GM23338 (cell line): ENCODE data around the gene VAPA. TPM values are rescaled to one million over a fixed set of nuclear protein-coding genes. Genes with fewer than 3 reads are reported as not detected.

Experiments used
- ATAC-seq: fragments of 200-7000 bp; cut with Tn5 transposase; 3 replicates; pipeline ENCODE4 v1.9.1; 2020
- DNase-seq: peaks from one replicate; pipeline ENCODE4 v3.0.0-alpha.2; 2015; ENCODE audit warnings: low spot score
- H2AFZ ChIP-seq: fragments of 200-600 bp; sonication (generic); 2 replicates; pipeline ENCODE4 v1.8.0; 2016; ENCODE audit warnings: antibody characterized with exemption, mild to moderate bottlenecking, moderate library complexity
- H3F3A ChIP-seq: fragments of 200-600 bp; sonication (generic); replicated peaks from 2 replicates; pipeline ENCODE4 v1.8.0; 2017; ENCODE audit warnings: antibody characterized with exemption, mixed run types, low read depth
- H3K27ac ChIP-seq: fragments of 200-600 bp; sonication (generic); 2 replicates; pipeline ENCODE4 v1.6.1; 2016; ENCODE audit warnings: low read depth
- H3K27me3 ChIP-seq: fragments of 200-600 bp; sonication (generic); 2 replicates; pipeline ENCODE4 v1.8.0; 2016; ENCODE audit warnings: mild to moderate bottlenecking, mixed run types, moderate library complexity; ENCODE audit not compliant: insufficient read depth
- H3K36me3 ChIP-seq: fragments of 200-600 bp; sonication (generic); 2 replicates; pipeline ENCODE4 v1.8.0; 2016; ENCODE audit warnings: mild to moderate bottlenecking; ENCODE audit not compliant: insufficient read depth
- H3K4me1 ChIP-seq: fragments of 200-600 bp; sonication (generic); 2 replicates; pipeline ENCODE4 v1.8.0; 2016; ENCODE audit warnings: mild to moderate bottlenecking, moderate library complexity; ENCODE audit not compliant: insufficient read depth
- H3K4me2 ChIP-seq: fragments of 200-600 bp; sonication (generic); 2 replicates; pipeline ENCODE4 v1.7.1; 2017; ENCODE audit warnings: mixed run types
- H3K4me3 ChIP-seq: fragments of 200-600 bp; sonication (generic); 2 replicates; pipeline ENCODE4 v1.6.1; 2016; ENCODE audit warnings: mixed run types
- H3K79me2 ChIP-seq: fragments of 200-600 bp; sonication (generic); replicated peaks from 2 replicates; pipeline ENCODE4 v1.8.0; 2017; ENCODE audit warnings: mild to moderate bottlenecking; ENCODE audit not compliant: insufficient read depth
- H3K9me2 ChIP-seq: fragments of 200-600 bp; sonication (generic); 2 replicates; pipeline ENCODE4 v1.8.0; 2017; ENCODE audit not compliant: insufficient read depth
- H4K20me1 ChIP-seq: fragments of 200-600 bp; sonication (generic); replicated peaks from 2 replicates; pipeline ENCODE4 v1.8.0; 2017; ENCODE audit warnings: mild to moderate bottlenecking; ENCODE audit not compliant: insufficient read depth
- H3K27ac Mint-ChIP-seq: 2 replicates; pipeline ENCODE4 v1.8.0; 2020; ENCODE audit warnings: inconsistent platforms, mild to moderate bottlenecking, moderate library complexity, mixed read lengths
- H3K27me3 Mint-ChIP-seq: 3 replicates; pipeline ENCODE4 v1.8.0; 2022; ENCODE audit warnings: low read depth, mild to moderate bottlenecking, moderate library complexity, mixed read lengths, inconsistent platforms; ENCODE audit not compliant: insufficient read depth, poor library complexity
- H3K36me3 Mint-ChIP-seq: 3 replicates; pipeline ENCODE4 v1.8.0; 2021; ENCODE audit warnings: low read depth, mild to moderate bottlenecking, inconsistent platforms, moderate library complexity, mixed read lengths
- H3K4me1 Mint-ChIP-seq: 3 replicates; pipeline ENCODE4 v1.8.0; 2020; ENCODE audit warnings: mild to moderate bottlenecking, inconsistent platforms, mixed read lengths
- H3K4me3 Mint-ChIP-seq: 3 replicates; pipeline ENCODE4 v1.8.0; 2021; ENCODE audit warnings: moderate library complexity, mild to moderate bottlenecking, inconsistent platforms, mixed read lengths
- H3K9me3 Mint-ChIP-seq: 3 replicates; pipeline ENCODE4 v1.8.0; 2020; ENCODE audit warnings: moderate library complexity, mild to moderate bottlenecking, inconsistent platforms, mixed read lengths
- CREB1 ChIP-seq: fragments of 250-450 bp; sonication (Bioruptor Pico); IDR thresholded peaks from 2 replicates; pipeline ENCODE4 v1.5.0; 2020; ENCODE audit warnings: low read depth, mild to moderate bottlenecking, moderate library complexity
- EZH2 ChIP-seq: fragments of 200-600 bp; sonication (generic); IDR thresholded peaks from one replicate; pipeline ENCODE4 v1.8.0; 2017; ENCODE audit warnings: antibody characterized with exemption, mild to moderate bottlenecking, low read depth; ENCODE audit not compliant: unreplicated experiment
- JUNB ChIP-seq: IDR thresholded peaks from one replicate; pipeline ENCODE4 v1.6.1; 2016; ENCODE audit warnings: antibody characterized with exemption; ENCODE audit not compliant: unreplicated experiment
- NANOG ChIP-seq: IDR thresholded peaks from 2 replicates; pipeline ENCODE4 v1.6.1; 2016; ENCODE audit warnings: antibody characterized with exemption, borderline replicate concordance
- STAT1 ChIP-seq: IDR thresholded peaks from one replicate; pipeline ENCODE4 v1.6.1; 2016; ENCODE audit warnings: antibody characterized with exemption; ENCODE audit not compliant: unreplicated experiment
- ZNF114 ChIP-seq: fragments of 250-450 bp; sonication (Bioruptor Pico); IDR thresholded peaks from 2 replicates; pipeline ENCODE4 v1.5.0; 2020; ENCODE audit warnings: mild to moderate bottlenecking, moderate library complexity
- ZNF331 ChIP-seq: fragments of 250-450 bp; sonication (Bioruptor Pico); IDR thresholded peaks from 2 replicates; pipeline ENCODE4 v1.5.0; 2020; ENCODE audit warnings: low read depth, mild to moderate bottlenecking, moderate library complexity
- polyA plus RNA-seq: library from polyadenylated mRNA; unstranded; fragments of >200 nt; fragmentation: Nextera tagmentation; extraction: Ambion mirVana; gene quantifications from 2 replicates; pipeline ENCODE4 v1.2.1, GENCODE V29; 2016
- total RNA-seq: library from RNA; depleted of rRNA; stranded (reverse); fragments of >200 nt; shearing (Covaris generic); gene quantifications from 2 replicates; pipeline ENCODE4 v1.2.3, GENCODE V29; 2014
- TF ChIP-seq, protein P1 (sequence below), 2 experiments: fragments of 200-600 bp in 1 of 2; sonication (generic) in 1 of 2; conservative IDR thresholded peaks; 2 replicates each; pipeline versions ENCODE4 v1.5.1 to v1.6.1; 2016 to 2017; ENCODE audit warnings: antibody characterized with exemption in 2 of 2, low read depth in 2 of 2, mild to moderate bottlenecking in 2 of 2, moderate library complexity in 1 of 2
- TF ChIP-seq, protein P2 (sequence below): fragments of 250-450 bp; sonication (Bioruptor Pico); IDR thresholded peaks from 2 replicates; pipeline ENCODE4 v1.5.0; 2020; ENCODE audit warnings: mild to moderate bottlenecking, moderate library complexity
- TF ChIP-seq, protein P3 (sequence below): IDR thresholded peaks from 2 replicates; pipeline ENCODE4 v1.6.1; 2016; ENCODE audit warnings: antibody characterized with exemption

The VAPA gene
- total and polyA plus RNA-seq, 2 experiments from 2014 or later: 162 to 178 TPM

DNA sequence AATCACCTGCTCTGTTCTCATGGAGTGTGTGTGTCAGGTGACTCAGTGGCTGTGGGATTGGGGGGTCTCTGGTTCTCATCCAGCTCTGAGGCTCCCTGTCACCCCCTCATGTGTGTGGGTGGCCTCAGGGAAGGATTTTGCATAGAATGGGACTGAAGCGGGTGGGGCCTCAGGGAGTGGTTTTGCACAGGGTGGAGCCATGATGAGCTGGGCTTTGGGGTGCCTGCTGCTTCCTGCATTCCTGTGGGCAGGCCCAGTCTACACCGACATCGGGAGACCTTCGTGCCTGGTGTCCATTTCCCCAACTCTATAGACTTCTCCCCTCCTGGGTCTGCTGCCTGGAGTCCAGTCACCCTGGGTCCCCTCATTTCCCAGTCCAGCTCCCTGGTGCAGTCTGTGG, 59.7 kb downstream of the VAPA start (continued):
- TF ChIP-seq NANOG: no peak
- TF ChIP-seq, protein P1, sequence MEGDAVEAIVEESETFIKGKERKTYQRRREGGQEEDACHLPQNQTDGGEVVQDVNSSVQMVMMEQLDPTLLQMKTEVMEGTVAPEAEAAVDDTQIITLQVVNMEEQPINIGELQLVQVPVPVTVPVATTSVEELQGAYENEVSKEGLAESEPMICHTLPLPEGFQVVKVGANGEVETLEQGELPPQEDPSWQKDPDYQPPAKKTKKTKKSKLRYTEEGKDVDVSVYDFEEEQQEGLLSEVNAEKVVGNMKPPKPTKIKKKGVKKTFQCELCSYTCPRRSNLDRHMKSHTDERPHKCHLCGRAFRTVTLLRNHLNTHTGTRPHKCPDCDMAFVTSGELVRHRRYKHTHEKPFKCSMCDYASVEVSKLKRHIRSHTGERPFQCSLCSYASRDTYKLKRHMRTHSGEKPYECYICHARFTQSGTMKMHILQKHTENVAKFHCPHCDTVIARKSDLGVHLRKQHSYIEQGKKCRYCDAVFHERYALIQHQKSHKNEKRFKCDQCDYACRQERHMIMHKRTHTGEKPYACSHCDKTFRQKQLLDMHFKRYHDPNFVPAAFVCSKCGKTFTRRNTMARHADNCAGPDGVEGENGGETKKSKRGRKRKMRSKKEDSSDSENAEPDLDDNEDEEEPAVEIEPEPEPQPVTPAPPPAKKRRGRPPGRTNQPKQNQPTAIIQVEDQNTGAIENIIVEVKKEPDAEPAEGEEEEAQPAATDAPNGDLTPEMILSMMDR (conservative IDR thresholded peaks at IDR 0.05; ENCODE audit: low read depth in 2 of 2): no peak

DNA sequence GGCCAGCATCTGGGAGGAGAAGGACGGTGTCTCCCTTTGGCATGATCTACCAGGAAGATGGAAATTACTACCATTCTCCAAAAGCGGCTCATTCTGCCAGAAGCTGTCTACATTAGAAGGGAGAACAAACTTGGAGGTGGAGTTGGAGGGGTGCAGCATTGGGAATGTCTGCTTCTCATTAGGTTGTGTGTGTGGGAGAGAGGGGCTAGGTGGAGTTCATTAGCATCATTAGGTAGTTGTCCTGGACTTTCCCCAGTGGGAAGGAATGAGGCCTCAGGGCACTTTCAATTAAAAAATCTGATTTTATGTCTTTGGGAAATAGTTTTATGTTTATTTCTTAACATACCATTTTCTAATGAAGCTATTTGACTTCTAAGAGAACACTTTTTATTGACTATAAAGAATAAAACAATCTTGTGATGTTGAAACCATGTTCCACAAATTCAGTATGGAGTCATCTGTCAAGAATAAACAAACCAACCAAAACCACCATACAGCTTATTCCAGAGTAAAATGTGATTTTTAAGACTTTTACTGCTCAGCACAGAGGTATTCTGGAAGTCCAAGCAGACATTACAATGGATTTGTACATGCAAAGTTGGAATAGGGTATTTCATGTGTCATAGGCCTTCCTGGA, 60.6 kb downstream of the VAPA start:
- no peak for DNase-seq
- Histone ChIP-seq H3K27ac (no peak overlapping the region), H2AFZ (no peak overlapping the region), H3K4me3 (no peak overlapping the region), H3K4me2 (no peak overlapping the region), H3K9me2 (no peaks in the 10 kb centered on the region), H3K36me3 (no peaks in the 10 kb centered on the region), H3K27me3 (no peaks in the 10 kb centered on the region), H4K20me1 (no peaks in the 10 kb centered on the region), H3F3A (no peaks in the 10 kb centered on the region), H3K4me1 (no peaks in the 10 kb centered on the region), H3K79me2 (no peaks in the 10 kb centered on the region)
- no peak overlapping the region for H3K27ac Mint-ChIP-seq
- no peak for ATAC-seq
- TF ChIP-seq NANOG: no peak
- no peak for TF ChIP-seq ZNF114
- TF ChIP-seq, protein P2, sequence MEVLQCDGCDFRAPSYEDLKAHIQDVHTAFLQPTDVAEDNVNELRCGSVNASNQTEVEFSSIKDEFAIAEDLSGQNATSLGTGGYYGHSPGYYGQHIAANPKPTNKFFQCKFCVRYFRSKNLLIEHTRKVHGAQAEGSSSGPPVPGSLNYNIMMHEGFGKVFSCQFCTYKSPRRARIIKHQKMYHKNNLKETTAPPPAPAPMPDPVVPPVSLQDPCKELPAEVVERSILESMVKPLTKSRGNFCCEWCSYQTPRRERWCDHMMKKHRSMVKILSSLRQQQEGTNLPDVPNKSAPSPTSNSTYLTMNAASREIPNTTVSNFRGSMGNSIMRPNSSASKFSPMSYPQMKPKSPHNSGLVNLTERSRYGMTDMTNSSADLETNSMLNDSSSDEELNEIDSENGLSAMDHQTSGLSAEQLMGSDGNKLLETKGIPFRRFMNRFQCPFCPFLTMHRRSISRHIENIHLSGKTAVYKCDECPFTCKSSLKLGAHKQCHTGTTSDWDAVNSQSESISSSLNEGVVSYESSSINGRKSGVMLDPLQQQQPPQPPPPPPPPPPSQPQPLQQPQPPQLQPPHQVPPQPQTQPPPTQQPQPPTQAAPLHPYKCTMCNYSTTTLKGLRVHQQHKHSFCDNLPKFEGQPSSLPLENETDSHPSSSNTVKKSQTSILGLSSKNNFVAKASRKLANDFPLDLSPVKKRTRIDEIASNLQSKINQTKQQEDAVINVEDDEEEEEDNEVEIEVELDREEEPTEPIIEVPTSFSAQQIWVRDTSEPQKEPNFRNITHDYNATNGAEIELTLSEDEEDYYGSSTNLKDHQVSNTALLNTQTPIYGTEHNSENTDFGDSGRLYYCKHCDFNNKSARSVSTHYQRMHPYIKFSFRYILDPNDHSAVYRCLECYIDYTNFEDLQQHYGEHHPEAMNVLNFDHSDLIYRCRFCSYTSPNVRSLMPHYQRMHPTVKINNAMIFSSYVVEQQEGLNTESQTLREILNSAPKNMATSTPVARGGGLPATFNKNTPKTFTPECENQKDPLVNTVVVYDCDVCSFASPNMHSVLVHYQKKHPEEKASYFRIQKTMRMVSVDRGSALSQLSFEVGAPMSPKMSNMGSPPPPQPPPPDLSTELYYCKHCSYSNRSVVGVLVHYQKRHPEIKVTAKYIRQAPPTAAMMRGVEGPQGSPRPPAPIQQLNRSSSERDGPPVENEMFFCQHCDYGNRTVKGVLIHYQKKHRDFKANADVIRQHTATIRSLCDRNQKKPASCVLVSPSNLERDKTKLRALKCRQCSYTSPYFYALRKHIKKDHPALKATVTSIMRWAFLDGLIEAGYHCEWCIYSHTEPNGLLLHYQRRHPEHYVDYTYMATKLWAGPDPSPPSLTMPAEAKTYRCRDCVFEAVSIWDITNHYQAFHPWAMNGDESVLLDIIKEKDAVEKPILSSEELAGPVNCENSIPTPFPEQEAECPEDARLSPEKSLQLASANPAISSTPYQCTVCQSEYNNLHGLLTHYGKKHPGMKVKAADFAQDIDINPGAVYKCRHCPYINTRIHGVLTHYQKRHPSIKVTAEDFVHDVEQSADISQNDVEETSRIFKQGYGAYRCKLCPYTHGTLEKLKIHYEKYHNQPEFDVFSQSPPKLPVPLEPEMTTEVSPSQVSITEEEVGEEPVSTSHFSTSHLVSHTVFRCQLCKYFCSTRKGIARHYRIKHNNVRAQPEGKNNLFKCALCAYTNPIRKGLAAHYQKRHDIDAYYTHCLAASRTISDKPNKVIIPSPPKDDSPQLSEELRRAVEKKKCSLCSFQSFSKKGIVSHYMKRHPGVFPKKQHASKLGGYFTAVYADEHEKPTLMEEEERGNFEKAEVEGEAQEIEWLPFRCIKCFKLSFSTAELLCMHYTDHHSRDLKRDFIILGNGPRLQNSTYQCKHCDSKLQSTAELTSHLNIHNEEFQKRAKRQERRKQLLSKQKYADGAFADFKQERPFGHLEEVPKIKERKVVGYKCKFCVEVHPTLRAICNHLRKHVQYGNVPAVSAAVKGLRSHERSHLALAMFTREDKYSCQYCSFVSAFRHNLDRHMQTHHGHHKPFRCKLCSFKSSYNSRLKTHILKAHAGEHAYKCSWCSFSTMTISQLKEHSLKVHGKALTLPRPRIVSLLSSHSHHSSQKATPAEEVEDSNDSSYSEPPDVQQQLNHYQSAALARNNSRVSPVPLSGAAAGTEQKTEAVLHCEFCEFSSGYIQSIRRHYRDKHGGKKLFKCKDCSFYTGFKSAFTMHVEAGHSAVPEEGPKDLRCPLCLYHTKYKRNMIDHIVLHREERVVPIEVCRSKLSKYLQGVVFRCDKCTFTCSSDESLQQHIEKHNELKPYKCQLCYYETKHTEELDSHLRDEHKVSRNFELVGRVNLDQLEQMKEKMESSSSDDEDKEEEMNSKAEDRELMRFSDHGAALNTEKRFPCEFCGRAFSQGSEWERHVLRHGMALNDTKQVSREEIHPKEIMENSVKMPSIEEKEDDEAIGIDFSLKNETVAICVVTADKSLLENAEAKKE (CRISPR knock-in tag): no peak
- TF ChIP-seq EZH2: no peak
- no peak for TF ChIP-seq STAT1
- TF ChIP-seq, protein P3, sequence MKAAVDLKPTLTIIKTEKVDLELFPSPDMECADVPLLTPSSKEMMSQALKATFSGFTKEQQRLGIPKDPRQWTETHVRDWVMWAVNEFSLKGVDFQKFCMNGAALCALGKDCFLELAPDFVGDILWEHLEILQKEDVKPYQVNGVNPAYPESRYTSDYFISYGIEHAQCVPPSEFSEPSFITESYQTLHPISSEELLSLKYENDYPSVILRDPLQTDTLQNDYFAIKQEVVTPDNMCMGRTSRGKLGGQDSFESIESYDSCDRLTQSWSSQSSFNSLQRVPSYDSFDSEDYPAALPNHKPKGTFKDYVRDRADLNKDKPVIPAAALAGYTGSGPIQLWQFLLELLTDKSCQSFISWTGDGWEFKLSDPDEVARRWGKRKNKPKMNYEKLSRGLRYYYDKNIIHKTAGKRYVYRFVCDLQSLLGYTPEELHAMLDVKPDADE: no peak
- TF ChIP-seq ZNF331: no peak
- no peak for TF ChIP-seq CREB1 (CRISPR knock-in tag)
- TF ChIP-seq JUNB: no peak
- peaks cover 20% of the 10 kb centered on the region; the same call in 2 of the 3 replicates for H3K36me3 Mint-ChIP-seq
- peaks cover 11% of the 10 kb centered on the region for H3K4me1 Mint-ChIP-seq
- H3K9me3 Mint-ChIP-seq: peaks cover 33% of the 10 kb centered on the region
- H3K4me3 Mint-ChIP-seq: no peak overlapping the region
- peaks cover 3% of the 10 kb centered on the region for H3K27me3 Mint-ChIP-seq
